Kidney (tissue), 14 donors: ENCODE measurements around the gene LYPD4. TPM values are rescaled to one million over a fixed set of nuclear protein-coding genes. Genes with fewer than 3 reads are reported as not detected.
A peak's percentile ranks its signal among the peaks of the same experiment; 100 is the strongest.

Experiments
- DNase-seq, 5 donors: peaks; one replicate each; pipeline ENCODE4 v3.0.0-alpha.2; 2013 to 2020
- FAIRE-seq: peaks from 2 replicates; lab custom pipeline; 2012; peaks lifted over from hg19 to GRCh38; lab: Jason Lieb, UNC
- H3K27ac ChIP-seq, 2 donors: one replicate each; pipeline ENCODE4 v1.7.0; 2013; ENCODE audit warnings: low read depth in 2 of 2, low read length in 2 of 2, inconsistent platforms in 1 of 2
- H3K27me3 ChIP-seq: one replicate; pipeline ENCODE4 v1.7.1; 2013; ENCODE audit warnings: low read length, inconsistent platforms; ENCODE audit not compliant: control insufficient read depth, insufficient read depth
- H3K36me3 ChIP-seq, 3 donors: one replicate each; pipeline versions ENCODE4 v1.7.0 to v1.7.1; 2013; ENCODE audit warnings: low read length in 3 of 3, control low read depth in 1 of 3, inconsistent platforms in 1 of 3; ENCODE audit not compliant: insufficient read depth in 3 of 3, control insufficient read depth in 2 of 3
- H3K4me1 ChIP-seq, 3 donors: one replicate each; pipeline versions ENCODE4 v1.7.0 to v1.7.1; 2013; ENCODE audit warnings: low read length in 3 of 3, inconsistent platforms in 1 of 3, low read depth in 1 of 3; ENCODE audit not compliant: control insufficient read depth in 2 of 3, insufficient read depth in 2 of 3
- H3K4me3 ChIP-seq, 3 donors: one replicate each; pipeline versions ENCODE4 v1.7.0 to v1.8.1; 2013; ENCODE audit warnings: low read length in 3 of 3, control low read depth in 1 of 3, inconsistent platforms in 1 of 3
- H3K9ac ChIP-seq, 3 donors: one replicate each; pipeline versions ENCODE4 v1.7.0 to v1.7.1; 2013; ENCODE audit warnings: low read length in 3 of 3, control low read depth in 1 of 3, inconsistent platforms in 1 of 3
- H3K9me3 ChIP-seq, 3 donors: one replicate each; pipeline versions ENCODE4 v1.7.0 to v1.7.1; 2013; ENCODE audit warnings: low read length in 3 of 3, control low read depth in 1 of 3, inconsistent platforms in 1 of 3; ENCODE audit not compliant: control insufficient read depth in 2 of 3, insufficient read depth in 1 of 3
- intact Hi-C: fragments of 100-400 bp; cut with DNase I; formaldehyde crosslinking; loops from one replicate; pipeline ENCODE4 v1.11.1; 2022
- polyA plus RNA-seq: library from polyadenylated mRNA; stranded (reverse); fragments of 350-450 nt; fragmentation: Illumina TruSeq; extraction: RNeasy Lipid Tissue Mini Kit (QIAGEN cat#74804); gene quantifications from one replicate; pipeline ENCODE4 v1.2.3, GENCODE V29; 2014; ENCODE audit warnings: low read depth, low replicate concordance; ENCODE audit not compliant: insufficient read depth
- total RNA-seq: library from RNA; stranded (reverse); fragmentation: NEBNext Ultra II Directional; extraction: Animal tissue kit (Norgen Biotek cat#: 25700); gene quantifications from one replicate; pipeline ENCODE4 v1.2.1, GENCODE V29; 2021
- TF ChIP-seq, protein P1 (sequence below): IDR thresholded peaks from 3 replicates; pipeline ENCODE4 v1.5.1; 2012; ENCODE audit warnings: mild to moderate bottlenecking, moderate library complexity, borderline replicate concordance; ENCODE audit not compliant: insufficient read depth; ENCODE audit errors: extremely low read depth
- donor health status: control.
- donor health status: control.
- donor health status: control.
- donor health status: control.
- donor health status: control.
- donor health status: DM: yes; HTN: yes; CAD: no.
- donor health status: Normal renal cell carcinoma (clear cell type).

Gene LYPD4
- total and polyA plus RNA-seq, 2 donors from 2014 or later = not detected

- intact Hi-C loops = no loop called here
- Histone ChIP-seq H3K4me3 (no peak overlapping the region), H3K9me3 (no peaks in the 10 kb centered on the region), H3K27ac (no peak overlapping the region), H3K4me1 (no peaks in the 10 kb centered on the region), H3K9ac (no peak overlapping the region), H3K36me3 (no peaks in the 10 kb centered on the region), H3K27me3 (no peaks in the 10 kb centered on the region)
- DNase-seq = peak in 1 of 5 donors; percentile 56
- FAIRE-seq = no peak
- TF ChIP-seq, protein P1, sequence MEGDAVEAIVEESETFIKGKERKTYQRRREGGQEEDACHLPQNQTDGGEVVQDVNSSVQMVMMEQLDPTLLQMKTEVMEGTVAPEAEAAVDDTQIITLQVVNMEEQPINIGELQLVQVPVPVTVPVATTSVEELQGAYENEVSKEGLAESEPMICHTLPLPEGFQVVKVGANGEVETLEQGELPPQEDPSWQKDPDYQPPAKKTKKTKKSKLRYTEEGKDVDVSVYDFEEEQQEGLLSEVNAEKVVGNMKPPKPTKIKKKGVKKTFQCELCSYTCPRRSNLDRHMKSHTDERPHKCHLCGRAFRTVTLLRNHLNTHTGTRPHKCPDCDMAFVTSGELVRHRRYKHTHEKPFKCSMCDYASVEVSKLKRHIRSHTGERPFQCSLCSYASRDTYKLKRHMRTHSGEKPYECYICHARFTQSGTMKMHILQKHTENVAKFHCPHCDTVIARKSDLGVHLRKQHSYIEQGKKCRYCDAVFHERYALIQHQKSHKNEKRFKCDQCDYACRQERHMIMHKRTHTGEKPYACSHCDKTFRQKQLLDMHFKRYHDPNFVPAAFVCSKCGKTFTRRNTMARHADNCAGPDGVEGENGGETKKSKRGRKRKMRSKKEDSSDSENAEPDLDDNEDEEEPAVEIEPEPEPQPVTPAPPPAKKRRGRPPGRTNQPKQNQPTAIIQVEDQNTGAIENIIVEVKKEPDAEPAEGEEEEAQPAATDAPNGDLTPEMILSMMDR = no peak
Observed at GRCh38 chr19:41847351-41848105, 3.0 kb upstream of the LYPD4 start.

DNA sequence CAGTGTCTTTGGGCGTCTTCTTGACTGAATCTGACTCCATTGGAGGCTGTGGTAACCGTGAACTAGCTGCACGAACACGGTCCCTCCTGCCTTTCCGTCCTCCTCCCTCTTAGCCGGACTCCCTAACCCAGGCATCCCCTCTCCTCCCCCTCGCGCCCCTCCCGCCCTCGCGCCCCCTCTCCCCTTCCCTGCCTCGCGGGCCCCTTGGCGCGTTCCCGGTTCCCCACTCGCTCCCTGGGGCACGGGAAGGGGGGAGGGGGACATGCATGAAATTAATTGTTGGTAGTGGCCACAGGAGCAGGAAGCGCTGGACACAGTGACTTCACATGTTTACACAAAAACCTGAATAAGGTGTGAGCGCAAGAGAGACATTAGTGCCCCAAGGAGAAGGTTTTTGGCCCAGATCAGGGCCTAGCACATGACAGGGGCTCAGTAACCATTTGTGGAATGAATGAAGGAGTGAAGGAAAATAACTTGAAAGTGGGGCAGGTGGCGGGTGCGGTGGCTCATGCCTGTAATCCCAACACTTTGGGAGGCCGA lies 638 bp upstream of the LYPD4 start:
- Histone ChIP-seq H3K36me3 (no peaks in the 10 kb centered on the region), H3K9ac (no peak overlapping the region), H3K27me3 (no peaks in the 10 kb centered on the region), H3K4me1 (no peaks in the 10 kb centered on the region), H3K4me3 (no peak overlapping the region), H3K27ac (no peak overlapping the region), H3K9me3 (no peaks in the 10 kb centered on the region)
- no peak for FAIRE-seq
- TF ChIP-seq, protein P1 = no peak
- no peak for DNase-seq
- intact Hi-C loops = no loop called here

GRCh38 chr19:41845001-41845050 lies 343 bp upstream of the LYPD4 start, which contains the start of gene DMRTC2:
TSS of gene DMRTC2 (plus strand) at chr19:41845042. CDS start at chr19:41847429, 2,387 bp downstream.
- Histone ChIP-seq H3K9me3 (no peaks in the 10 kb centered on the region), H3K4me1 (no peaks in the 10 kb centered on the region), H3K9ac (no peak within 1 kb of the TSS), H3K36me3 (no peaks in the 10 kb centered on the region), H3K27ac (no peak within 1 kb of the TSS), H3K27me3 (no peaks in the 10 kb centered on the region), H3K4me3 (no peak within 1 kb of the TSS)
- intact Hi-C loops = no loop called here
- FAIRE-seq (no peak), DNase-seq (no peak)
- TF ChIP-seq, protein P1 = no peak

- no peaks in the 10 kb centered on the region for H3K27me3 ChIP-seq
- H3K36me3 ChIP-seq = no peaks in the 10 kb centered on the region
- no peak overlapping the region for H3K4me3 ChIP-seq
- H3K27ac ChIP-seq = no peak overlapping the region
- TF ChIP-seq, protein P1 = no peak
- no peaks in the 10 kb centered on the region for H3K9me3 ChIP-seq
- intact Hi-C loops = no loop called here
- H3K4me1 ChIP-seq = no peaks in the 10 kb centered on the region
- FAIRE-seq = no peak
- no peak overlapping the region for H3K9ac ChIP-seq
- no peak for DNase-seq
Observed at GRCh38 chr19:41843371-41843770, 1.1 kb downstream of the LYPD4 start.
